Skin epidermis (tissue), 12 donors: Measurements from ENCODE around the gene WNT1.

ENCODE experiments used
- H3K27ac ChIP-seq, 21 experiments: fragments of 200-600 bp; sonication (generic) in 11 of 21; one replicate each; pipeline ENCODE4 v1.5.0; 2020; ENCODE audit warnings: mild to moderate bottlenecking in 3 of 21, inconsistent platforms in 2 of 21, moderate library complexity in 2 of 21
- H3K4me3 ChIP-seq, 7 experiments: fragments of 200-600 bp; sonication (generic) in 2 of 7; one replicate each; pipeline ENCODE4 v1.5.0; 2020; ENCODE audit warnings: inconsistent platforms in 2 of 7, mild to moderate bottlenecking in 2 of 7, moderate library complexity in 1 of 7

WNT1 gene

GRCh38 chr12:48977290-48978281, 536 bp upstream of the WNT1 start:
- Histone ChIP-seq H3K27ac (no peak overlapping the region), H3K4me3 (peak overlapping the region in 4 of 7 experiments; percentile 2 to 32 (median 6))

- H3K27ac ChIP-seq, result no peak overlapping the region
- H3K4me3 ChIP-seq, result peak overlapping the region; percentile 8 to 32 (median 18)
Observed at GRCh38 chr12:48978741-48979601, 849 bp downstream of the WNT1 start.

- H3K27ac ChIP-seq, result peak overlapping the region in 3 of 21 experiments; percentile 3 to 48 (median 5)
- peak overlapping the region; percentile 8 to 32 (median 18) for H3K4me3 ChIP-seq
Observed at GRCh38 chr12:48979602-48980388, 1.7 kb downstream of the WNT1 start.

GRCh38 chr12:48980389-48980952, 2.3 kb downstream of the WNT1 start:
- Histone ChIP-seq H3K27ac (peak overlapping the region in 2 of 21 experiments; percentile 3 to 48), H3K4me3 (peak overlapping the region; percentile 8 to 32 (median 18))

- H3K27ac ChIP-seq, result no peak overlapping the region
- peak overlapping the region in 5 of 7 experiments; percentile 8 to 32 (median 19) for H3K4me3 ChIP-seq
Observed at GRCh38 chr12:48980953-48981756, 3.0 kb downstream of the WNT1 start.

- Histone ChIP-seq H3K27ac (no peak overlapping the region), H3K4me3 (peak overlapping the region in 2 of 7 experiments; percentile 13 to 19)
Observed at GRCh38 chr12:48981757-48982157, 3.6 kb downstream of the WNT1 start.

- no peak overlapping the region for H3K4me3 ChIP-seq
Observed at GRCh38 chr12:48982397-48983080, 4.4 kb downstream of the WNT1 start.

GRCh38 chr12:48985475-48985897, 7.4 kb downstream of the WNT1 start:
- Histone ChIP-seq H3K4me3 (no peak overlapping the region), H3K27ac (no peak overlapping the region)

More at GRCh38 chr12:48982397-48983080, 4.4 kb downstream of the WNT1 start:
- H3K27ac ChIP-seq, result no peak overlapping the region

- Histone ChIP-seq H3K4me3 (no peak overlapping the region), H3K27ac (no peak overlapping the region)
Observed at GRCh38 chr12:48985901-48986300, 7.8 kb downstream of the WNT1 start.

GRCh38 chr12:48986720-48987291, 8.7 kb downstream of the WNT1 start:
- no peak overlapping the region for H3K4me3 ChIP-seq
- H3K27ac ChIP-seq, result no peak overlapping the region

- H3K27ac ChIP-seq, result no peak overlapping the region
- H3K4me3 ChIP-seq, result no peak overlapping the region
Observed at GRCh38 chr12:48988030-48988649, 10.0 kb downstream of the WNT1 start.

- H3K4me3 ChIP-seq, result no peak overlapping the region
- no peak overlapping the region for H3K27ac ChIP-seq
Observed at GRCh38 chr12:48990552-48990951, 12.4 kb downstream of the WNT1 start.

GRCh38 chr12:48991247-48992050, 13.3 kb downstream of the WNT1 start:
- Histone ChIP-seq H3K27ac (no peak overlapping the region), H3K4me3 (no peak overlapping the region)

GRCh38 chr12:48993787-48994186, 15.7 kb downstream of the WNT1 start:
- H3K4me3 ChIP-seq, result no peak overlapping the region
- no peak overlapping the region for H3K27ac ChIP-seq

- no peak overlapping the region for H3K27ac ChIP-seq
- H3K4me3 ChIP-seq, result no peak overlapping the region
Observed at GRCh38 chr12:48994224-48995085, 16.3 kb downstream of the WNT1 start.
